GM08714 (cell line): Measurements from ENCODE around the gene DPY19L1.
"Not testable (repeated sequence)": the region's sequence is repeated elsewhere in the genome, so short reads cannot be mapped to it uniquely, and the experiment has no call there.

Experiments used
- H3K4me3 ChIP-seq: fragments of 200-500 bp; sonication (Bioruptor generic); 2 replicates; pipeline ENCODE4 v1.5.1; 2014; ENCODE audit warnings: mild to moderate bottlenecking, low read length, inconsistent platforms
- ZNF274 ChIP-seq: IDR thresholded peaks from 2 replicates; pipeline ENCODE4 v1.6.1; 2012; ENCODE audit warnings: mild to moderate bottlenecking, low read depth, low read length

Gene DPY19L1

GRCh38 chr7:35037211-35037525 lies at the start of gene DPY19L1:
Gene DPY19L1 (minus strand): TSS chr7:35037485. CDS start chr7:35037394, 91 bp downstream.
- TF ChIP-seq ZNF274 = no peak

GRCh38 chr7:35079517-35079916 lies 42.2 kb upstream of the DPY19L1 start:
- not testable (repeated sequence) for H3K4me3 ChIP-seq

More at GRCh38 chr7:35037211-35037525, at the start of gene DPY19L1:
- H3K4me3 ChIP-seq = peak within 1 kb of the TSS; percentile 89

- not testable (repeated sequence) for H3K4me3 ChIP-seq
These were observed 36.7 kb upstream of the DPY19L1 start for GRCh38 chr7:35074008-35074407.

GRCh38 chr7:35072950-35073827 lies 35.9 kb upstream of the DPY19L1 start:
- H3K4me3 ChIP-seq = not testable (repeated sequence)

- not testable (repeated sequence) for H3K4me3 ChIP-seq
These were observed 31.8 kb upstream of the DPY19L1 start for GRCh38 chr7:35069084-35069483.

- not testable (repeated sequence) for H3K4me3 ChIP-seq
These were observed 28.1 kb upstream of the DPY19L1 start for GRCh38 chr7:35065382-35065781.

GRCh38 chr7:35058571-35058970 lies 21.3 kb upstream of the DPY19L1 start:
- not testable (repeated sequence) for H3K4me3 ChIP-seq

GRCh38 chr7:35057505-35058451 lies 20.5 kb upstream of the DPY19L1 start:
- H3K4me3 ChIP-seq = not testable (repeated sequence)

GRCh38 chr7:35055733-35056132 lies 18.4 kb upstream of the DPY19L1 start:
- not testable (repeated sequence) for H3K4me3 ChIP-seq

- H3K4me3 ChIP-seq = not testable (repeated sequence)
These were observed 16.3 kb upstream of the DPY19L1 start for GRCh38 chr7:35053488-35054175.

GRCh38 chr7:35048390-35048789 lies 11.1 kb upstream of the DPY19L1 start:
- H3K4me3 ChIP-seq = not testable (repeated sequence)

- H3K4me3 ChIP-seq = not testable (repeated sequence)
These were observed 10.6 kb upstream of the DPY19L1 start for GRCh38 chr7:35047912-35048305.

- H3K4me3 ChIP-seq = not testable (repeated sequence)
These were observed 10.1 kb upstream of the DPY19L1 start for GRCh38 chr7:35047263-35047911.

GRCh38 chr7:35043301-35043700 lies 6.0 kb upstream of the DPY19L1 start:
- not testable (repeated sequence) for H3K4me3 ChIP-seq

- no peak for TF ChIP-seq ZNF274
- no peak overlapping the region for H3K4me3 ChIP-seq
These were observed 3.6 kb upstream of the DPY19L1 start for GRCh38 chr7:35040906-35041305.
